ENCODE data around the gene ATF7.

- TF ChIP-seq SPI1 (IDR thresholded peaks at IDR 0.05; ENCODE audit: low read depth, low read length) (no peak), TAF1 (IDR thresholded peaks at IDR 0.05; ENCODE audit: low read depth, low read length) (no peak), PAX5 (IDR thresholded peaks at IDR 0.05; ENCODE audit: insufficient read depth, low read length, severe bottlenecking) (no peak), POLR2AphosphoS5 (IDR thresholded peaks at IDR 0.05; ENCODE audit: low read depth, low read length) (peak; percentile 2; the same call in 1 of the 2 replicates), POLR2A (IDR thresholded peaks at IDR 0.05; ENCODE audit: low read depth, low read length) (no peak), POU2F2 (IDR thresholded peaks at IDR 0.05; ENCODE audit: low read depth, low read length) (no peak)
Measured at GRCh38 chr12:53474077-53474476, 152.1 kb downstream of the ATF7 start.
